B cell (primary cell): Measurements from ENCODE around the gene PLD5. TPM values are rescaled to one million over a fixed set of nuclear protein-coding genes. Genes with fewer than 3 reads are reported as not detected.

Experiments
- ATAC-seq: fragments of 200-7000 bp; cut with Tn5 transposase; one replicate; pipeline ENCODE4 v1.10.0; 2021; ENCODE audit warnings: low read depth, mild to moderate bottlenecking, moderate number of reproducible peaks, moderate library complexity
- CTCF ChIA-PET: fragments of 350-600 bp; sonication (Branson Sonifier 250); formaldehyde crosslinking; loops from one replicate; lab custom pipeline; 2021; ENCODE audit warnings: antibody characterized with exemption, inconsistent platforms; lab: Charles Lee
- POLR2A ChIA-PET: fragments of 350-600 bp; sonication (Branson Sonifier 250); formaldehyde crosslinking; loops from one replicate; lab custom pipeline; 2021; ENCODE audit warnings: antibody characterized with exemption; lab: Charles Lee
- DNase-seq: peaks from one replicate; pipeline ENCODE4 v3.0.0; 2013
- H2AFZ ChIP-seq: 2 replicates; pipeline ENCODE4 v1.6.1; 2012; ENCODE audit warnings: mild to moderate bottlenecking, low read depth, low read length; ENCODE audit not compliant: insufficient read depth, poor library complexity, severe bottlenecking
- H3K27ac ChIP-seq, 2 donors: 1 replicate in 1 of 2; 2 replicates in 1 of 2; pipeline ENCODE4 v1.5.1; 2012 to 2013; ENCODE audit warnings: low read length in 2 of 2, mild to moderate bottlenecking in 2 of 2, moderate library complexity in 1 of 2
- H3K27me3 ChIP-seq, 4 experiments: fragments of 200-600 bp in 1 of 4; sonication (generic) in 1 of 4; replicated peaks in 1 of 4; 1 replicate in 2 of 4; 2 replicates in 2 of 4; pipeline versions ENCODE4 v1.6.1 to v1.7.0; 2013 to 2016; ENCODE audit warnings: low read length in 3 of 4, mild to moderate bottlenecking in 2 of 4, mixed read lengths in 1 of 4, moderate library complexity in 1 of 4; ENCODE audit not compliant: insufficient read depth in 4 of 4, control insufficient read depth in 3 of 4; ENCODE audit errors: control extremely low read depth in 1 of 4
- H3K36me3 ChIP-seq, 2 experiments: replicated peaks in 1 of 2; 1 replicate in 1 of 2; 2 replicates in 1 of 2; pipeline versions ENCODE4 v1.6.1 to v1.7.1; 2013; ENCODE audit warnings: low read length in 1 of 2; ENCODE audit not compliant: insufficient read depth in 2 of 2, control insufficient read depth in 1 of 2; ENCODE audit errors: control extremely low read depth in 1 of 2, extremely low read depth in 1 of 2
- H3K4me1 ChIP-seq, 2 donors: fragments of 200-600 bp in 1 of 2; sonication (generic) in 1 of 2; 1 replicate in 1 of 2; 2 replicates in 1 of 2; pipeline versions ENCODE4 v1.5.1 to v1.6.1; 2013 to 2017; ENCODE audit warnings: low read length in 2 of 2; ENCODE audit not compliant: control insufficient read depth in 2 of 2, insufficient read depth in 2 of 2
- H3K4me2 ChIP-seq: replicated peaks from 2 replicates; pipeline ENCODE3; 2012; ENCODE audit warnings: mild to moderate bottlenecking, low read depth, low read length; ENCODE audit not compliant: poor library complexity, severe bottlenecking
- H3K4me3 ChIP-seq, 5 experiments: fragments of 200-600 bp in 1 of 5; sonication (generic) in 1 of 5; 1 replicate in 3 of 5; 2 replicates in 2 of 5; pipeline versions ENCODE4 v1.5.1 to v1.7.0; 2011 to 2016; ENCODE audit warnings: low read length in 4 of 5, mild to moderate bottlenecking in 4 of 5, low read depth in 2 of 5, control low read depth in 1 of 5, moderate library complexity in 1 of 5; ENCODE audit not compliant: insufficient read depth in 1 of 5; ENCODE audit errors: control extremely low read depth in 1 of 5, extremely low read depth in 1 of 5
- H3K79me2 ChIP-seq: fragments of 200-600 bp; sonication (generic); one replicate; pipeline ENCODE4 v1.6.0; 2016; ENCODE audit warnings: low read length; ENCODE audit not compliant: control insufficient read depth, insufficient read depth
- H3K9ac ChIP-seq: fragments of 200-600 bp; sonication (generic); 2 replicates; pipeline ENCODE4 v1.6.1; 2017; ENCODE audit warnings: mild to moderate bottlenecking, low read length, moderate library complexity
- H3K9me3 ChIP-seq, 3 donors: one replicate each; pipeline versions ENCODE4 v1.6.1 to v1.7.1; 2013; ENCODE audit warnings: low read length in 2 of 3; ENCODE audit not compliant: control insufficient read depth in 2 of 3, insufficient read depth in 1 of 3; ENCODE audit errors: control extremely low read depth in 1 of 3
- H4K20me1 ChIP-seq: 2 replicates; pipeline ENCODE4 v1.6.0; 2012; ENCODE audit warnings: mild to moderate bottlenecking, low read length; ENCODE audit not compliant: insufficient read depth, control insufficient read depth, poor library complexity, severe bottlenecking
- H3K27ac Mint-ChIP-seq: one replicate; pipeline ENCODE4 v1.8.0; 2021; ENCODE audit warnings: mixed read lengths
- H3K27me3 Mint-ChIP-seq: one replicate; pipeline ENCODE4 v1.8.0; 2021; ENCODE audit warnings: mixed read lengths
- H3K4me1 Mint-ChIP-seq: one replicate; pipeline ENCODE4 v1.8.0; 2021; ENCODE audit warnings: mixed read lengths
- H3K4me3 Mint-ChIP-seq: one replicate; pipeline ENCODE4 v1.8.0; 2021; ENCODE audit warnings: mixed read lengths
- H3K9me3 Mint-ChIP-seq: one replicate; pipeline ENCODE4 v1.8.0; 2022; ENCODE audit warnings: mixed read lengths; ENCODE audit not compliant: insufficient read depth
- CTCF ChIP-seq: fragments of 200-600 bp; IDR thresholded peaks from one replicate; pipeline ENCODE4 v1.8.0; 2022; ENCODE audit warnings: antibody characterized with exemption, mild to moderate bottlenecking
- EZH2 ChIP-seq: IDR thresholded peaks from 2 replicates; pipeline ENCODE4 v1.6.1; 2012; ENCODE audit warnings: borderline replicate concordance, low read depth, mild to moderate bottlenecking, moderate library complexity, low read length; ENCODE audit not compliant: insufficient read depth, poor library complexity, severe bottlenecking
- WGBS: methylation state at CpG from one replicate; pipeline ENCODE4 v1.1.5; 2013; ENCODE audit warnings: missing lambda C conversion rate; ENCODE audit not compliant: insufficient coverage; 5-methylcytosine and 5-hydroxymethylcytosine counted together
- intact Hi-C: fragments of 100-400 bp; cut with micrococcal nuclease; formaldehyde crosslinking; loops from one replicate; pipeline ENCODE4 v1.10.0; 2022
- polyA plus RNA-seq: library from polyadenylated mRNA; depleted of rRNA; stranded (reverse); fragments of >200 nt; gene quantifications from 2 replicates; pipeline ENCODE4 v1.2.3, GENCODE V29; 2012
- total RNA-seq, 2 donors: library from RNA; stranded (reverse); fragments of 120-200 nt in 1 of 2; gene quantifications; 1 replicate in 1 of 2; 2 replicates in 1 of 2; pipeline versions ENCODE4 v1.2.3 to v1.2.4, GENCODE V29; 2013 to 2022

Gene PLD5
- total and polyA plus RNA-seq, 2 donors (not counting 1 experiment from before 2014, with no cell fraction given) = 0.37 to 1.9 TPM

- Mint-ChIP-seq H3K27ac (no peak overlapping the region), H3K27me3 (peaks cover 3% of the 10 kb centered on the region), H3K4me1 (no peaks in the 10 kb centered on the region), H3K4me3 (no peak overlapping the region), H3K9me3 (no peaks in the 10 kb centered on the region)
- Histone ChIP-seq H3K27me3 (no peaks in the 10 kb centered on the region), H3K4me3 (no peak overlapping the region), H3K79me2 (no peaks in the 10 kb centered on the region), H2AFZ (no peak overlapping the region), H3K36me3 (no peaks in the 10 kb centered on the region), H3K4me1 (no peaks in the 10 kb centered on the region), H3K27ac (no peak overlapping the region), H3K9me3 (no peaks in the 10 kb centered on the region), H4K20me1 (no peaks in the 10 kb centered on the region), H3K9ac (no peak overlapping the region), H3K4me2 (no peak overlapping the region)
- ATAC-seq (no peak), DNase-seq (no peak)
- no CpG with 5 or more reads among the region's 3 CpGs for WGBS
- TF ChIP-seq EZH2 (no peak), CTCF (no peak)
- CTCF ChIA-PET = no interaction called here
- POLR2A ChIA-PET = no interaction called here
- intact Hi-C loops = no loop called here
Measured at GRCh38 chr1:242224461-242224860, 300.0 kb downstream of the PLD5 start.

- Histone ChIP-seq H3K27me3 (no peaks in the 10 kb centered on the region), H3K4me3 (no peak overlapping the region), H3K36me3 (no peaks in the 10 kb centered on the region), H3K9me3 (no peaks in the 10 kb centered on the region), H3K27ac (no peak overlapping the region), H2AFZ (no peak overlapping the region), H3K79me2 (no peaks in the 10 kb centered on the region), H3K4me1 (no peaks in the 10 kb centered on the region), H3K9ac (no peak overlapping the region), H3K4me2 (no peak overlapping the region), H4K20me1 (no peaks in the 10 kb centered on the region)
- ChIA-PET POLR2A (no interaction called here), CTCF (no interaction called here)
- H3K9me3 Mint-ChIP-seq = peaks cover 2% of the 10 kb centered on the region
- H3K27ac Mint-ChIP-seq = no peak overlapping the region
- 93% methylated on average over 11 of the region's 12 CpGs for WGBS
- DNase-seq = no peak
- no peak for TF ChIP-seq CTCF
- TF ChIP-seq EZH2 = no peak
- H3K27me3 Mint-ChIP-seq = peaks cover 3% of the 10 kb centered on the region
- no peak overlapping the region for H3K4me3 Mint-ChIP-seq
- ATAC-seq = no peak
- intact Hi-C loops = no loop called here
- no peaks in the 10 kb centered on the region for H3K4me1 Mint-ChIP-seq
Measured at GRCh38 chr1:242219905-242220304, 304.6 kb downstream of the PLD5 start.
